ENCODE data around the gene SLMAP.

The SLMAP gene

DNA sequence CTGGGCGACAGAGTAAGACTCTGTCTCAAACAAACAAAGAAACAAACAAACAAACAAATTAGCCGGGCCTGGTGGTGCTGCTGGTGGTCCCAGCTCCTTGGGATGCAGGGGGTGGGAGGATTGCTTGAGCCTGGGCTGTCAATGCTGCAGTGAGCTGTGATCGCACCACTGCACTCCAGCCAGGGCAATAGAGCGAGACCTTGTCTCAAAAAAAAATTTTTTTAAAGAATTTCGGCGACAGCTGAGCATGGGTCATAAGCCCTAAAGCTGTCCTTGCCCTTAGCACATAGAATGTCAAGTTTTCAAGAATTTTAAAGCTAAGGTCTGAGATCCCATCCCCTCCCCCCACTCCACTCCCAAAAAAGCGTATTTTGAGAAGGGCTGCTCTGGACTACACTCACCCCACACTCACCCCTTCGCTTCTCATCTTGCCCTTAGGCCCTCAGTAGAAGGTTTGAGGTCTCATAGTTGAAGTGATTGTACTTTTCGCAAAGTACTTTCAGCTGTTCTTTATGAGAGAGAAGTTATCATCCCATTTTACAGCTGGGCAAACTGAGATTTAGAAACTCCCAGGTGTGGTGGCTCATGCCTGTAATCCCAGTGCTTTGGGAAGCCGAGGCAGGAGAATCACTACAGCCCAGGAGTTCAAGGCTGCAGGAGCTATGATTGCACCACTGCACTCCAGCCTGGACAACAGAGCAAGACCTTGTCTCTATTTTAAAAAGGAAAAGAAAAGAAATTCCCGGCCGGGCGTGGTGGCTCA lies 217.8 kb downstream of the SLMAP start:
- TF ChIP-seq, protein P1, sequence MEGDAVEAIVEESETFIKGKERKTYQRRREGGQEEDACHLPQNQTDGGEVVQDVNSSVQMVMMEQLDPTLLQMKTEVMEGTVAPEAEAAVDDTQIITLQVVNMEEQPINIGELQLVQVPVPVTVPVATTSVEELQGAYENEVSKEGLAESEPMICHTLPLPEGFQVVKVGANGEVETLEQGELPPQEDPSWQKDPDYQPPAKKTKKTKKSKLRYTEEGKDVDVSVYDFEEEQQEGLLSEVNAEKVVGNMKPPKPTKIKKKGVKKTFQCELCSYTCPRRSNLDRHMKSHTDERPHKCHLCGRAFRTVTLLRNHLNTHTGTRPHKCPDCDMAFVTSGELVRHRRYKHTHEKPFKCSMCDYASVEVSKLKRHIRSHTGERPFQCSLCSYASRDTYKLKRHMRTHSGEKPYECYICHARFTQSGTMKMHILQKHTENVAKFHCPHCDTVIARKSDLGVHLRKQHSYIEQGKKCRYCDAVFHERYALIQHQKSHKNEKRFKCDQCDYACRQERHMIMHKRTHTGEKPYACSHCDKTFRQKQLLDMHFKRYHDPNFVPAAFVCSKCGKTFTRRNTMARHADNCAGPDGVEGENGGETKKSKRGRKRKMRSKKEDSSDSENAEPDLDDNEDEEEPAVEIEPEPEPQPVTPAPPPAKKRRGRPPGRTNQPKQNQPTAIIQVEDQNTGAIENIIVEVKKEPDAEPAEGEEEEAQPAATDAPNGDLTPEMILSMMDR (IDR thresholded peaks at IDR 0.05; ENCODE audit: borderline replicate concordance, control extremely low read depth, extremely low read depth, insufficient read depth, missing control alignments): no peak
- in situ Hi-C loops (cut with MboI; ENCODE audit: low sequenced_read_pairs, unreplicated experiment): no loop called here
- DNase-seq (ENCODE audit: low spot score): no peak

DNA sequence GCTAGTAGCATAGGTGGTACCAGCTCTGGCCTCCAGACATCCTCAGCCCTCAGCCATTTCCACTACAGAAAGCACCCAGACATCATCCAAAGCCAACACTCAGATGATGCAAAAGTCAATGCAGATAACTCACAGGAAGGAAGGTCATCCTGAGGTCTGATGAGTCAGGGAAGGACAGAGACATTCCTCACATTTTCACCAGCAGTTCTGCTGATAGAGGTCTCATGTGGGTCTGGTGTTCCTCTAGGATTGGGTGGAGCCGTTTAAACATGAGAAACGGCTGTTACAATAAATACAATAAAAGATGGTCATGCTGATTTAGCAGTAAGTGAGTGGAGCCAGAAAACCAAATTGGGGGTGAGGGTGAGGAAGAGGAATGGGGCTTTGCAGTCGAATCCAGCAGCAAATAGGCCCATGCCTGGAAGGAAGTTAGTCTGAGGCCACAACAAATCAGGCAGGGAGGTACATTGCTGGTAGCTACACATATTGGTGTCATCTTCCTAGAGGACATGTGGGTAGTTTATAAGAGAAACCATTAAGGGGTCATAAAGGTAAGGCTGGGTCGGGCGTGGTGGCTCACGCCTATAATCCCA lies 218.8 kb downstream of the SLMAP start:
- no peak for DNase-seq (ENCODE audit: low spot score)
- in situ Hi-C loops (cut with MboI; ENCODE audit: low sequenced_read_pairs, unreplicated experiment): no loop called here
- TF ChIP-seq, protein P1 (IDR thresholded peaks at IDR 0.05; ENCODE audit: borderline replicate concordance, control extremely low read depth, extremely low read depth, insufficient read depth, missing control alignments): no peak

DNA sequence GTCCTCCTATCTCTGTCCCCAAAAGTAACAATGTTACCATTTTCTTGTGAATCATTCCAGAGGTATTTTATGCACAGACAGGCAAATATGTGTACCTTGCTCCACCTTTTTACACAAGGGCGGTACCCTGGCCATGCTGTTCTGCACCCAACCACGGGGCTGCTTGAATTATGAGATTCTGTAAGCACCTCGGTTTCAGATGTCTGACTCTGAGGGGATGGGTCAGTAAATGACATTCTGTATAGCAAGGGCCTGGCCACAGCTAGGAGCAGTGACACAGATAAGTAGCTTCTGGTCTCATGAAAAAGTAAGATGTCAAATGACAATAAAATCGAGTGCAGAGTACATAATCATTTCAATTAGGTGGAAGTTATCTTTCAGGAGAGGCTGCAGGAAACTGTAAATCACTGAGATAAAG lies 221.7 kb downstream of the SLMAP start:
- in situ Hi-C loops (cut with MboI; ENCODE audit: low sequenced_read_pairs, unreplicated experiment): no loop called here
- DNase-seq (ENCODE audit: low spot score): no peak
- TF ChIP-seq, protein P1 (IDR thresholded peaks at IDR 0.05; ENCODE audit: borderline replicate concordance, control extremely low read depth, extremely low read depth, insufficient read depth, missing control alignments): no peak

DNA sequence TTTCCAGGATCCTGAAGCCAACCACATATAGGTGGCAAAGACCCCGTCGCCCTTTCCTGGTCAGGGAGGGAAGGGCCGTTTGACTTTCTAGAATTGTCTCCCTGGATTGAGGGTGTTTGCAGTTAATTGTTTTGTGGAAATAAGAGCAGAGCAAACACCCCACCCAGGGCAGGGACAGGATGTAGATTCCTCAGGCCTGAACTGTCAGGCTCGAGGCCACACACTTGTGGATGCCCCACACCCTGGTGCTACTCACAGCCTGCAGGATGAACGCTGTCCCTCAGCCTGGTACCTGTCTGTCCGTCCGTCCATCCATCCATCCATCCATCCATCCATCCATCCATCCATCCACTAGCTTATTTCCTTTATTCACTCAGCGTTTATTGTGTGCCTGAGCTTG lies 222.2 kb downstream of the SLMAP start:
- TF ChIP-seq, protein P1 (IDR thresholded peaks at IDR 0.05; ENCODE audit: borderline replicate concordance, control extremely low read depth, extremely low read depth, insufficient read depth, missing control alignments): no peak
- in situ Hi-C loops (cut with MboI; ENCODE audit: low sequenced_read_pairs, unreplicated experiment): no loop called here
- no peak for DNase-seq (ENCODE audit: low spot score)
